GM18502 (cell line): ENCODE results near the gene PCDHGA11.
"Not testable (repeated sequence)": the region's sequence is repeated elsewhere in the genome, so short reads cannot be mapped to it uniquely, and the experiment has no call there.

Source experiments
- ATAC-seq: cut with Tn5 transposase; IDR thresholded peaks from one replicate; pipeline ENCODE4 v1.9.1; 2021; ENCODE audit warnings: mild to moderate bottlenecking; ENCODE audit not compliant: unreplicated experiment, poor library complexity

Gene PCDHGA11

GRCh38 chr5:141427783-141428426, 7.1 kb downstream of the PCDHGA11 start:
- ATAC-seq, result no peak

- ATAC-seq, result peak; percentile 91
Observed at GRCh38 chr5:141430332-141431113, 9.7 kb downstream of the PCDHGA11 start, which contains the start of gene PCDHGA12. TSS of gene PCDHGA12 (plus strand) at chr5:141430507. CDS start at chr5:141430760, 253 bp downstream.

GRCh38 chr5:141431286-141431685, 10.4 kb downstream of the PCDHGA11 start:
- ATAC-seq, result peak; percentile 75

GRCh38 chr5:141432308-141432707, 11.5 kb downstream of the PCDHGA11 start:
- not testable (repeated sequence) for ATAC-seq

- ATAC-seq, result not testable (repeated sequence)
Observed at GRCh38 chr5:141432726-141433125, 11.9 kb downstream of the PCDHGA11 start.

GRCh38 chr5:141434006-141434405, 13.2 kb downstream of the PCDHGA11 start:
- no peak for ATAC-seq

GRCh38 chr5:141437221-141437620, 16.4 kb downstream of the PCDHGA11 start:
- ATAC-seq, result no peak

GRCh38 chr5:141439411-141440141, 18.7 kb downstream of the PCDHGA11 start:
- no peak for ATAC-seq

GRCh38 chr5:141440341-141440740, 19.5 kb downstream of the PCDHGA11 start:
- no peak for ATAC-seq

GRCh38 chr5:141441571-141442170, 20.8 kb downstream of the PCDHGA11 start:
- ATAC-seq, result no peak

- ATAC-seq, result no peak
Observed at GRCh38 chr5:141465351-141465750, 44.5 kb downstream of the PCDHGA11 start.
